ENCODE data around the gene KLHL25.

The KLHL25 gene

GRCh38 chr15:85759376-85759775, 35.3 kb downstream of the KLHL25 start:
- no peak overlapping the region for H3K4me3 ChIP-seq (ENCODE audit: low read depth, low read length)
- H3K79me2 ChIP-seq: no peaks in the 10 kb centered on the region
- H3K4me2 ChIP-seq (ENCODE audit: low read length): no peak overlapping the region
- H3K9ac ChIP-seq: no peak overlapping the region
- H2AFZ ChIP-seq: no peak overlapping the region
- H3K27me3 ChIP-seq (ENCODE audit: control insufficient read depth, insufficient read depth, low read length): no peaks in the 10 kb centered on the region
- no peaks in the 10 kb centered on the region for H3K9me3 ChIP-seq (ENCODE audit: control insufficient read depth, low read length)
- no peaks in the 10 kb centered on the region for H3K4me1 ChIP-seq
- no peak for TF ChIP-seq CTCF (IDR thresholded peaks at IDR 0.05)
- no peak overlapping the region for H3K27ac ChIP-seq
- H3K36me3 ChIP-seq (ENCODE audit: control insufficient read depth, insufficient read depth, low read length): no peaks in the 10 kb centered on the region

- H3K27ac ChIP-seq: no peak overlapping the region
Measured at GRCh38 chr15:85758655-85758978, 36.1 kb downstream of the KLHL25 start.

GRCh38 chr15:85757939-85758654, 36.6 kb downstream of the KLHL25 start:
- Histone ChIP-seq H3K4me2 (ENCODE audit: low read length) (no peak overlapping the region), H3K9ac (no peak overlapping the region), H3K4me1 (no peaks in the 10 kb centered on the region), H3K9me3 (ENCODE audit: control insufficient read depth, low read length) (no peaks in the 10 kb centered on the region), H3K36me3 (ENCODE audit: control insufficient read depth, insufficient read depth, low read length) (no peaks in the 10 kb centered on the region), H2AFZ (no peak overlapping the region), H3K27me3 (ENCODE audit: control insufficient read depth, insufficient read depth, low read length) (no peaks in the 10 kb centered on the region), H3K79me2 (no peaks in the 10 kb centered on the region), H3K4me3 (ENCODE audit: low read depth, low read length) (no peak overlapping the region), H3K27ac (no peak overlapping the region)
- TF ChIP-seq CTCF (IDR thresholded peaks at IDR 0.05): no peak

More at GRCh38 chr15:85758655-85758978, 36.1 kb downstream of the KLHL25 start:
- H2AFZ ChIP-seq: no peak overlapping the region
- H3K4me3 ChIP-seq (ENCODE audit: low read depth, low read length): no peak overlapping the region
- H3K4me2 ChIP-seq (ENCODE audit: low read length): no peak overlapping the region
- H3K9me3 ChIP-seq (ENCODE audit: control insufficient read depth, low read length): no peaks in the 10 kb centered on the region
- no peak for TF ChIP-seq CTCF (IDR thresholded peaks at IDR 0.05)
- no peaks in the 10 kb centered on the region for H3K4me1 ChIP-seq
- H3K36me3 ChIP-seq (ENCODE audit: control insufficient read depth, insufficient read depth, low read length): no peaks in the 10 kb centered on the region
- H3K9ac ChIP-seq: no peak overlapping the region
- no peaks in the 10 kb centered on the region for H3K79me2 ChIP-seq
- no peaks in the 10 kb centered on the region for H3K27me3 ChIP-seq (ENCODE audit: control insufficient read depth, insufficient read depth, low read length)

GRCh38 chr15:85757073-85757938, 37.4 kb downstream of the KLHL25 start:
- H3K27me3 ChIP-seq (ENCODE audit: control insufficient read depth, insufficient read depth, low read length): no peaks in the 10 kb centered on the region
- no peak for TF ChIP-seq CTCF (IDR thresholded peaks at IDR 0.05)
- no peaks in the 10 kb centered on the region for H3K4me1 ChIP-seq
- H3K9me3 ChIP-seq (ENCODE audit: control insufficient read depth, low read length): no peaks in the 10 kb centered on the region
- no peak overlapping the region for H3K27ac ChIP-seq
- no peak overlapping the region for H2AFZ ChIP-seq
- H3K4me2 ChIP-seq (ENCODE audit: low read length): no peak overlapping the region
- H3K9ac ChIP-seq: no peak overlapping the region
- H3K4me3 ChIP-seq (ENCODE audit: low read depth, low read length): no peak overlapping the region
- no peaks in the 10 kb centered on the region for H3K36me3 ChIP-seq (ENCODE audit: control insufficient read depth, insufficient read depth, low read length)
- H3K79me2 ChIP-seq: no peaks in the 10 kb centered on the region
